HG03520 (cell line): ENCODE measurements around the gene RNF227.
A peak's percentile ranks its signal among the peaks of the same experiment; 100 is the strongest.
"Not testable (repeated sequence)": the region's sequence is repeated elsewhere in the genome, so short reads cannot be mapped to it uniquely, and the experiment has no call there.

Source experiments
- ATAC-seq: cut with Tn5 transposase; IDR thresholded peaks from one replicate; pipeline ENCODE4 v1.9.1; 2021; ENCODE audit warnings: mild to moderate bottlenecking, moderate library complexity; ENCODE audit not compliant: unreplicated experiment

RNF227 gene

DNA sequence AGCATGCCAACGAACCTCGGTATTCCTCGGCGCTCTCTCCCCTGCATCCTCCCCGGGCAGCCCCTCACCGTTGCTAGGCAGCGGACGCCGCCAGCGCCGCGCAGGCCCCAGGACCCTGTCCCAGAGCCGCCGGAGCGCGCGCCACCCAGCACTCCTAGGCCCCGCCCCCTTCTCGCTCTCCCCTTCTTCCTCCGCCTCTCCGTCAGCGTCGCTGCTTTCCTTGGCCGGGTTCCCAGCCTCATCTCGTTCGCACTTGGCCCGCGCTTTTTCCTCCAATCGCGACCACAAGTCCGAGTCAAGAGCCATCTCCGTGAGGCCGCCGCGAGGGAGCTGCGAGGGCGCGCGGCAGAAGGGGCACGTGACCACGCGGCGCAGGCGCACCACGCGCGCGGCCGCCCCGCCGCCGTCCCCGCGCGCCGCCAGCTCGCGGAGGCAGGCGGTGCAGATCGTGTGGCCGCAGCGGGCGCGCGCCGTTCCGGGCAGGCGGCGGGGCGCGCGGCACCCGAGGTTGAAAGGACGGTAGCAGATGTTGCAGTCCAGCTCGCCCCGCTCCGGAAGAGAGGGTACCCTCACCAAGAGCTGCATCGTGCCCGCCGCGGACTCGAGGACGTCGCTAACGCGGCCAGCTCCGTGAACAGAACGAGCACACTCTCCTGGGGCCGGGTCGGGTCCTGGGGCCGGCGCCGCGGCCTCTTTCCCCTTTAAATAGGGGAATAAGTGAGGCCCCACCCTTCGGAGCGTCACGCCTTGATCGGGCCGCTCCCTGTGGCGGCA lies at the start of gene RNF227:
Gene RNF227, minus strand, starts transcription at position 679 of the 774 bp plus-strand sequence. Its CDS starts 94 bp downstream, at position 585.
- peak; percentile 64 for ATAC-seq

DNA sequence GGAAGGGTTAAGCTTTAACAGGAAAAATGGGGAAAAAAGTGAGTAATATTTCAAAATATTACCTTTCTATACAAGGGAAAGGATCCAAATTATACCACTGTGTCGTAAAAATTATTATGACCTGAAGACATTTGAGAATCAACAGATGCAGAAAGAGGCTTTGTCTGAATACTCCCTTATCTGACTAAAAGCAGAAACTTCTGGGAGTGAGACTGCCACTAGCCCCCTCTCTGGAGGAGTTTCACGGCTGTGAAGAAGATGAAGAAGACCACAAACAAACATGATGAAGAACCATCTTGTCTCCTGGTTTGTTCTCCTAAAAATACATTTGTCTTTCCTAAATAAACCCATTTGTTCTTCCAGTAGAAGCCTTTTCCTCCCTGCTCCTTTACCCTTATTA lies 45.3 kb upstream of the RNF227 start:
- ATAC-seq: no peak

DNA sequence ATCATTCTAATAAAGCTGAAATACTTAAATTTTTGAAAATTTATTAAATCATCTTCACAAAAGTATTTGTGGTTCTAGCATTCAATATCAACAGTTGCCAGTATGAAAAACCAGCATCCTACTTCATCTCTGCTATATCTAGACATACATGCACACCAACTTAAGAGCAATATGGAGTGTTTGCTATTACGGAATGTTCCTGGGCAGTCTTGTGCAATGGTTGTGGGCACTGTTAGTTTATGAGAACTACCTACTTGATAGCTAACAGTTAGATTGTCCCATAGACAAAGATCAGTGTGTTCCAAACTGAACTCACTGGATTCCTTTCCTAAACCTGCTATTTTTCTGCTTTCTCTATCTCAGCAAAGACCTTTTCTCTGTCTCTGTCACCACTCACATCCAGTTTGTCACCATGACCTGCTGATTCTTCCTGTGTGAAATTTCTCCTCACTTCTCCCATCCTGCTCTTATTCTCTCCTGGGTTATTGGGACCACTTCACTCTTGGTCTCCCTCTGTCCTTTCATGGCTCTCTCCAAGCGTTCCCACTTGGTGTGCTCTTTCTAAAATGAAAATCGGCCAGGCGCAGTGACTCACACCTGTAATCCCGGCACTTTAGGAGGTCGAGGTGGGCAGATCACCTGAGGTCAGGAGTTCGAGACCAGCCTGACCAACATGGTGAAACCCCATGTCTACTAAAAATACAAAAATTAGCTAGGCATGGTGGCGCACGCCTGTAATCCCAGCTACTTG lies 43.6 kb upstream of the RNF227 start:
- ATAC-seq: no peak

DNA sequence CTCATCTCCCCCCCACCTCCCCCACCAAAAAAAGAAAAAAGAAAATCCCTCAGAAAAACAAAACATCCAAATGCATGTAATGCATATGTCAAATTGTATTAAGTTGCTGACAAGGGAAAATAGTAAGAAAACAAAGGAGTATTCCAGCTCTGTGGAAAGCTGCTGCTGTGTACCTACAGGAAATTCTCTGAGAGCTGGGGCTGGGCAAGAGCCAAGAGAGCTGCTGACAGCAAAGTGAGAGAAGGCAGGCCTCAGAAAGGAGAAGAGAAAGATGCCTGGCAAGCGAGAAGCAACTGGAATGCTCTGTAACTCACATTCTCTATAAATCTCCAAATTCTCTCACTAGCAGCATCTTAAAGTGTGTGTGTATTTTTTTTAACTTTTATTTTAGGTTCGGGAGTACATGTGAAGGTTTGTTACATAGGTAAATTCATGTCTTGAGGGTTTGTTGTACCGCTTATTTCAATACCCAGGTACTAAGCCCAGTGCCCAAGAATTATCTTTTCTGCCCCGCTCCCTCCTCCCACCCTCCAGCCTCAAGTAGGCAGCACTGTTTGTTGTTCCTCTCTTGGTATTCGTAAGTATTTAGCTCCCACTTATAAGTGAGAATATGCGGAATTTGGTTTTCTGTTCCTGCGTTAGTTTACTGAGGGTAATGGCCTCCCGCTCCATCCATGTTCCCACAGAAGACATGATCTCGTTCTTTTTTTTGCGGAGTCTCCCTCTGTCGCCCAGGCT lies 40.3 kb upstream of the RNF227 start:
- no peak for ATAC-seq

DNA sequence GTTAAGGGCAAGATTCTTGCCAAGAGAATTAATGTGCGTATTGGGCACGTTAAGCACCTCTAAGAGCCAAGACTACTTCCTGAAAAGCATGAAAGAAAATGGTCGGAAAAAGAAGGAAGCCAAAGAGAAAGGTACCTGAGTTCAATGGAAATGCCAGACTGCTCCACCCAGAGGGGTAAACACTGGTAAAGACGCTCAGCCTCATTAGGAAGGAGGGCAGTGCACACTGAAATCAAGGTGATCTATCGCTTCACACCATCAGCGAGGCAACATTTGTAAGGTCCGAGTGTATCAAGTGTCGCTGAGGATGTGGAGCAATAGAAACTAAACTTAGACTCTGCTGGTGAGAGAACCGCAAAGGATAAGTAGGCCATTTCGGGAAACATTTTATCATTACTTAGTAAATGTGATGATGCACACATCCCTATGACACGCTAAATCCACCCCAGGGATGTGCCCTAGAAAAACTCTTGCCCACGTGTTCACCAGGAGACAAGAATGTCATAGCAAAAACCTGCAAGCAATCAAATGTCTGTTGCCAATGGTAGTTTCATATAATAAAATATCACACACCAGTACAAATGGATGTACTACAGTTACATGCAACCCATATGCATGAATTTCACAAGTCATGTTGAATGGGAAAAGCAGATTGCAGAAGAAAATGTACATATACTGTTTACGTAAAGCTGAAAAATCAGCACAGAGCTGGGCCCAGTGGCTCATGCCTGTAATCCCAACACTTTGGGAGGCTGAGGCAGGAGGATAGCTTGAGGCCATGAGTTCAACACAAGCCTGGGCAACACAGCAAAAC lies 39.5 kb upstream of the RNF227 start:
- no peak for ATAC-seq

DNA sequence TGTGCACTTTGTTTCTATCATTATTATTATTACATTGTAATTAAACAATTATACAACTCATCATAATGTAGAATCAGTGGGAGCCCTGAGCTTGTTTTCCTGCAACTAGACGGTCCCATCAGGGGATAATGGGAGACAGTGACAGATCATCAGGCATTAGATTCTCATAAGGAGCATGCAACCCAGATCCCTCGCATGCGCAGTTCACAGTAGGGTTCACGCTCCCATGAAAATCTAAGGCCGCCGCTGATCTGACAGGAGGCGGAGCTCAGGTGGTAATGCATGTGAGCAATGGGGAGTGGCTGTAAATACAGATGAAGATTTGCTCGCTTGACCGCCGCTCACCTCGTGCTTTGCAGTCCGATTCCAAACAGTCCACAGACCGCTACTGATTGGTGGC lies 37.2 kb upstream of the RNF227 start:
- not testable (repeated sequence) for ATAC-seq

DNA sequence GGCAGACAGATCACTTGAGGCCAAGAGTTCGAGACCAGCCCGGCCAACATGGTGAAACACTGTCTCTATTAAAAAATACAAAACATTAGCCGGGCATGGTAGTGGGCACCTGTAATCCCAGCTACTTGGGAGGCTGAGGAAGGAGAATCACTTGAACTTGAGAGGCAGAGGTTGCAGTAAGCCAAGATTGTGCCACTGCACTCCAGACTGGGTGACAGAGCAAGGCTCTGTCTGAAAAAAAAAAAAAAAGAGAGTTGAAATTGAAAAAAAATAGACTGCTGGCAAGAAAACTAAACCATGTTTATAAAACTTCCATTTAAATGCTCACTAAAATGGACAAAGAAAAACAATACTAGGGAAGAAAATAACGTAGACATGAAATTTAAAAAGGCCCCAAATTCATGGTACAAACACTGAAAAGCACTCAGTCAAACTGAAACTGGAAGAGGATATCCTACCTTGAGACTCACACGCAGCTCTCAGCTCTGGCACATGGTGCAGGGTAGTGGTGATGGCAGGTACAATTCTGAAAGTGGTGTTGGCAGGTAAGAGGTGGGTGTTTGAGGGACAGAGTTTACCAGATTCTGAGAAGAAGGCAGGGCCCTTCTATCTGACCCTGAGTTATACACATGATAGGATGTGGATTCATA lies 35.2 kb upstream of the RNF227 start:
- ATAC-seq: no peak

DNA sequence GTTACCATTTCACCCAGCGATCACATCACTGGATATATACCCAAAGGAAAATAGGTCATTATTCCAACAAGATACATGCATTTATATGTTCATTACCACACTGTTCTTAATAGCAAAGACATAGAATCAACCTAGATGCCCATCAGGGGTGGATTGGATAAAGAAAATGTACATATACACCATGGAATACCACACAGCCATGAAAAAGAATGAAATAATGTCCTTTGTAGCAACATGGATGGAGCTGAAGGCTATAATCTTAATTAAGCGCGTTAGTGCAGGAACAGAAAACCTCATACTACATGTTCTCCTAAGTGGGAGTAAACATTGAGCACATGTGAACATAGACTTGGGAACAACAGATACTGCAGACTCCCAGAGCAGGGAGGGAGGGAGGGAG lies 34.5 kb upstream of the RNF227 start:
- ATAC-seq: no peak

DNA sequence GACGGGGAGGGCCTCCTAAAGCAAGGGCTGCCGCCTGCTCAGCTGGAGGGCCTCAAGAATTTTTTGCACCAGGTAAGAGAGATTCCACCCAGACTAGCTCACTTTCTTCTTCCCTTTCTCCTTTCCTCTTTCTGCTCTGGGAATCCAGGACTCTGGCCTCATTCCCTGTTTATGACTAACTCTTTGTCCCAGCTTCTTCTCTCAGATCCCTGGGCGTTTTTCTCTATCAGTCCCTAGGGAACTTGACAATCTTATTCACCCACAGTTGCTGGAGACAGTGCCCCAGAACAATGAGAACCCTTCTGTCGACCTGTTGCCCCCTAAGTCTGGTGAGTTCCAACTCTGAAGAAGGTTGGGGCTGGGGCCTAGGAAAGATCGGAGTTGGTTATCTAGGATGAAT lies 31.6 kb upstream of the RNF227 start:
- ATAC-seq: no peak

DNA sequence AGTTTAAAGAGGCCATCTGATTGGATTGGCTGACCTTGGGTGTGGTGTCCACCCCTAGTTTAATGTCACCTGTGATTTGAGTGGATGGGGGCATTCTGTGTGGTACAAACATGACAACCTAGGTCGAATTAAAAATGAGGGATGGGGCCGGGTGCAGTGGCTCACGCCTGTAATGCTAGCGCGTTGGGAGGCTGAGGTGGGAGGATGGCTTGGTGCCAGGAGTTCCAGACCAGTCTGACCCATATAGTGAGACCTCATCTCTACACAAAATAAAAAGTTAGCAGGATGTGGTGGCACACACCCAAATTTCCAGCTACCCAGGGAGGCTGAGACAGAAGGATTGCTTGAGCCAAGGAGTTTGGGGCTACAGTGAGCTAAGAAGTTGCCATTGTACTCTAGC lies 30.4 kb upstream of the RNF227 start:
- ATAC-seq: no peak

DNA sequence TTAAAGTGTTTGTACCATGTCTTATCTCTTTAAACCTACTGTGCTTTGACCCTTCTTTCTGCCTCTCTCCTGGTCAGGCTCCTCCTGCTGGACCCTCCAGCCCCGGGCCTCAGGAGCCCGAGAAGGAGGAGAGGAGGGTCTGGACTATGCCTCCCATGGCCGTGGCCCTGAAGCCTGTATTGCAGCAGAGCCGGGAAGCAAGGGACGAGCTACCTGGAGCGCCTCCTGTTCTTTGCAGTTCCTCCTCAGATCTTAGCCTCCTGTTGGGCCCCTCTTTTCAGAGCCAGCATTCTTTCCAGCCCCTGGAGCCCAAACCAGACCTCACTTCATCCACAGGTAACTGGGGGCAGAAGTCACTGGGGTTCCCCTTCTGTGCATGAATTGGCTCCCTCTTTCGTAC lies 29.6 kb upstream of the RNF227 start:
- ATAC-seq: no peak

DNA sequence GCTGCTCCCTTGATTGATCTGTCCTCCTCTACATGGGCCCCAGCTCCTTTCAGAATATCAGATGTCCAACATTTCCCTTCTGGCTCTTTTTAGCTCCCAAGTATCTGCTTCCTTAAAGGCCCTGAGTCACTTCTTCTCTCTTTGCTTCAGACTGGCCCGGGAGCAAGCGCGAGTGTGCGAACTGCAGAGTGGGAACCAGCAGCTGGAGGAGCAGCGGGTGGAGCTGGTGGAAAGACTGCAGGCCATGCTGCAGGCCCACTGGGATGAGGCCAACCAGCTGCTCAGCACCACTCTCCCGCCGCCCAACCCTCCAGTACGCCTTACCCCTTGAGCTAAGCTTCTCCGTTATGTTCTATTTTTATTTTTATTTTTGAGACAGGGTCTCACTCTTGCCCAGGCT lies 28.2 kb upstream of the RNF227 start:
- no peak for ATAC-seq

DNA sequence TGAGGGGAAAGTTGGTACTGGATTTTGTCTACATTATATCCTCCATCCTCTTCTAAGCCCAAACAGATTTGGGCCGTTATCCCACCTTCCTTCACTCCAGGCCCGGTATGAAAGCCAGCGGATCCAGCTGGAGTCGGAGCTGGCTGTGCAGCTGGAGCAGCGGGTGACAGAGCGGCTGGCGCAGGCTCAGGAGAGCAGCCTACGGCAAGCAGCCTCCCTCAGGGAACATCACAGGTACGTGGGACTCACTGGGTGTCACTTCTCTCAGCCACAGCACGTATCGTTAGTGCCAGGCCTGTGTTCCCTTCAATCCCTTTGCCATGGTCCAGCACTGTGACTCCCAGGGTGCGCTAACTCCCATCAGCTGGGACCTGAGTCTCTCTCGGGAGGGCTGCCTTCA lies 27.2 kb upstream of the RNF227 start:
- no peak for ATAC-seq

DNA sequence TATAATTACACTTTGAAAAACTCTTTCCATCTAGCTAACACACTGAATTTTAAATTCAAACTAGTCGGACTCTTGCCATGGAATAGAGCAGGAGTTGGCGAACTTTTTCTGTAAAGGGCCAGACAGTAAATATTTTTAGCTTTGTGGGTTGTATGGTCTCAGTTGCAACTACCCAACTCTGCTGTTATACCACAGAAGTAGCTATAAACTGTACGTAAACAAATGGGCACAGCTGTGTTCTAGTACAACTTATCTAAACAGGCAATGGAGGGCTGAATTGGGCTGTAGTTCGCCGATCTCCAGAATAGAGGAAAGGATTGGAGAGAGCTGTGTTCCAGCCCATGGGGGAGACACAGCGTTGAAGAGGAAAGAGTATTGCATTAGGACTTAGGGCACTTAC lies 24.7 kb upstream of the RNF227 start:
- no peak for ATAC-seq

DNA sequence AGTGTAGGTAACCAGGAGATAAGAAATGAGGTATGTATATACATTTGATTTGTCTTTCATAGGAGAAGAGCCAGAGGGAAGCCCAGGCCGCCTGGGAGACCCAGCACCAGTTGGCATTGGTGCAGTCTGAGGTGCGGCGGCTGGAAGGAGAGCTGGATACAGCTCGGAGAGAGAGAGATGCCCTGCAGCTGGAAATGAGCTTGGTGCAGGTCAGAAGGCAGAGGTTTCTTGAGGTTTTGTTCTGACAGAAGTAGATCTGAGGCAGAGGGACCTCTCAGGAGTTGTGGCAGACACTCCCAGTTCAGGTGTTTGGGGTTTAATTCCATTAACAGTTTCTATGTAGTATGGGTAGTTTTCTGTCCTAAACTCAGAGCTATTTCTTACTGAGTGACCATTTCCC lies 23.9 kb upstream of the RNF227 start:
- ATAC-seq: no peak

DNA sequence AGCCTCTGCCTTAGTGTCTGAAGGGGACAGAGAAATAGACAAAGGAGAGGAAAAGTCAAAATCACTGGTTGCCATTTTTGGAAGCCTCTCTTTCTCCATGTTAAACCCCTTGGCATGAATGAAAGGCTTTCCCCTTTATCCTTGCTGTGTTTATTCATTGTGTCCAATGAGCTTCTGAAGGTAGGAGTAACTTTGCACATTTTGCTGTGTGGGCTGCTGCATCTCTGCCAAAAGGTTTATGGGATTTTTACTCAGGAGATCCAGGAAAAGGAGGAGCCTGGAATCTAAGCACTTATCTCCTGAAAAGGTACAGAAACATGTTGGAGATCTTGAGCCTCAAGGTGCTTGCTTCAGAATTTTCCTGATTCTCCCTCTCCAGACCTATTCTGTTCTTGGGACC lies 19.8 kb upstream of the RNF227 start:
- no peak for ATAC-seq

DNA sequence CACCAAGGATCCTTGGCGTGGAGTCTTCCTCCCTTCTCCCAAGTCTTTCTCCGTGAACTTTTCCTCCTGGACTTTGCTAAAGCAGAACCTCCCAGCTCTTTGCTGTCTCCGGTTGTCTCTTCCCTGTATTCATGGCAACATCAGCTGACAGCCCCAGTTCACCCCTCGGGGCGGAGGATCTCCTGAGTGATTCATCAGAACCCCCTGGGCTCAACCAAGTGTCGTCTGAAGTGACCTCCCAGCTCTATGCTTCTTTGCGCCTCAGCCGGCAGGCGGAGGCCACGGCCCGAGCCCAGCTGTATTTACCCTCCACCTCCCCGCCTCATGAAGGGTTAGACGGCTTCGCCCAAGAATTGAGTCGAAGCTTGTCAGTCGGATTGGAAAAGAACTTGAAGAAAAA lies 16.9 kb upstream of the RNF227 start:
- ATAC-seq: no peak

DNA sequence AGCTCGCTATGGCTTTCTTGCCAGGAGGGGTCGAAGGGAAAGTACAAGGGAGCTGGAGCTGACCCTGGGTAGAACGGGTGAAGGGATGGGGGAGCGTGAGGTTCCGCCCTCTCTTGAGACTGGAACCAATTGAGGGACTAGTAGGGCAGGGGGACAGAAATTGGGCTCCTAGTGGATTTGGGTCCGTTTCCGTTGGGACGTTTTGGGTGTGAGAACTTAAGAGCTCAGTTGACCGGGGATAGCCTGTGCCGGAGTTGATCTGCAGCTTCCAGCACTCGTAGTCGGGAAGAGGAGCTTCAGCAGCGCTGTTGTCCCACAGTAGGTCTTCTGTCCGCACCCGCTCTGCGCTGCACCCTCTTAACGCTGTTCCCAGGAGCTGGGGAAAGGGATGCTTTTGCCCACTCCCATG lies 16.4 kb upstream of the RNF227 start:
- no peak for ATAC-seq

DNA sequence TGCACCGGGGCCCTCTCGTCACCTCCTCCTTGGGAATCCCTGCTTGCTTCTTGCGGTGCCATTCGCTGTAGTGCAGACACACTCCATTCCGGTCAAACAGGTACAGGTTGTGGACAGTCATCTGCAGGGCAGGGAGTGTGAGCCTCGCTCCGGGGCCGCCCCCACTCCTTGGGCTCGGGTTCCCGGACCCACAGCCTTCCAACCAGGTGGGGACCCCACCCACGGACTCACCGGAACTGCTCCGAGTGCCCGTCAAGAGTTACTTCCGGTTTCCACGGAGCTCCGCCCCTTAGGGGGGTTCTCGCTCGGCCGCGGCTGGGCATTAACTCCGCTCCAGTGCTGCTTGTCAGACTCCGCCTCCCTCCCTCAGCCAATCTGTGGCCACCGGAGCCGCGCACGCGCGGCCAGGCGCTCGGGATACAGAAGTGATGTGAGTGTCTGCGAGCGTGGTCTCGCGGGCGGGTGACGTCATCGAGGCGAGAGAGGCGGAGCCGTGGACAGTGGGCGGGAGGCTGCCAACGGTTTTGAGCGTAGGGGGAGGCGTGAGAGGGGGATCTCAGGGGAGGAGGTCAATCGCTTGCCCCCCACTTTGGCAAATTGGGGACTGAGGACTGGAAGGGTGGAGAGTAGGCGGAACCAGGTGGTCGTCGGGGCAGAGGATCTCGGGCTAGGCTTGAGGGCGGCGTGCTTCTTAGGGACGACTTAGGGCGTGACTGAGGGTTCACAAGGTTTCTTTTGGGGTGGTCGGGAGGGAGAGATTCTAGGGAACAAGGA lies 15.8 kb upstream of the RNF227 start, which contains the start of the genes CNTROB and TRAPPC1:
Gene CNTROB, plus strand, starts transcription at position 498 of the 774 bp plus-strand sequence. CDS start 874 bp downstream, outside the sequence.
Gene TRAPPC1, minus strand, starts transcription at position 238 of the 774 bp plus-strand sequence. Its CDS starts 117 bp downstream, at position 121.
- peak; percentile 89 for ATAC-seq
